HepG2 (cell line): ENCODE data around the gene TNFRSF18. TPM values are rescaled to one million over a fixed set of nuclear protein-coding genes. Genes with fewer than 3 reads are reported as not detected.

Source experiments
- AHR ChIP-seq: IDR thresholded peaks from 2 replicates; pipeline ENCODE4 v1.6.1; 2018; ENCODE audit warnings: missing genetic modification reagents, missing compliant biosample characterization
- FIP1L1 ChIP-seq: fragments of 200-400 bp; formaldehyde crosslinking; IDR thresholded peaks from 2 replicates; pipeline ENCODE4 v1.6.1; 2018; ENCODE audit warnings: low read depth, mild to moderate bottlenecking, low read length, moderate library complexity, borderline replicate concordance; ENCODE audit not compliant: insufficient read depth
- FOXP4 ChIP-seq: sonication (generic); formaldehyde crosslinking; IDR thresholded peaks from 2 replicates; pipeline ENCODE4 v1.4.0; 2020; ENCODE audit warnings: missing genetic modification reagents
- MAFF ChIP-seq: IDR thresholded peaks from 2 replicates; pipeline ENCODE4 v1.6.1; 2011; ENCODE audit warnings: low read depth, low read length, improper control_type of control experiment
- MAFG ChIP-seq: sonication (generic); formaldehyde crosslinking; IDR thresholded peaks from 2 replicates; pipeline ENCODE4 v1.5.1; 2020; ENCODE audit warnings: mild to moderate bottlenecking, missing genetic modification reagents
- NAIF1 ChIP-seq: sonication (generic); formaldehyde crosslinking; IDR thresholded peaks from 2 replicates; pipeline ENCODE4 v1.5.0; 2020; ENCODE audit warnings: mild to moderate bottlenecking, missing genetic modification reagents, borderline replicate concordance
- PTBP1 ChIP-seq: fragments of 200-400 bp; formaldehyde crosslinking; IDR thresholded peaks from 2 replicates; pipeline ENCODE4 v1.6.1; 2018; ENCODE audit warnings: low read length, low read depth; ENCODE audit not compliant: poor library complexity, severe bottlenecking
- RXRB ChIP-seq: IDR thresholded peaks from 2 replicates; pipeline ENCODE4 v1.6.1; 2016; ENCODE audit warnings: borderline replicate concordance, missing genetic modification reagents, missing compliant biosample characterization
- TEF ChIP-seq: sonication (generic); formaldehyde crosslinking; IDR thresholded peaks from 2 replicates; pipeline ENCODE4 v1.5.0; 2020; ENCODE audit warnings: missing genetic modification reagents
- USF2 ChIP-seq, 2 experiments: sonication (generic) in 1 of 2; formaldehyde crosslinking in 1 of 2; IDR thresholded peaks; 2 replicates each; pipeline versions ENCODE4 v1.5.1 to v1.6.1; 2011 to 2020; ENCODE audit warnings: borderline replicate concordance in 1 of 2, low read depth in 1 of 2, low read length in 1 of 2, mild to moderate bottlenecking in 1 of 2, missing genetic modification reagents in 1 of 2, moderate library complexity in 1 of 2
- ZFP36L1 ChIP-seq: sonication (generic); formaldehyde crosslinking; IDR thresholded peaks from 2 replicates; pipeline ENCODE4 v1.8.0; 2022; ENCODE audit warnings: mild to moderate bottlenecking, missing genetic modification reagents, moderate library complexity
- ZNF142 ChIP-seq: sonication (generic); formaldehyde crosslinking; IDR thresholded peaks from 2 replicates; pipeline ENCODE4 v1.4.0; 2020; ENCODE audit warnings: missing genetic modification reagents
- ZNF143 ChIP-seq: sonication (generic); formaldehyde crosslinking; IDR thresholded peaks from 2 replicates; pipeline ENCODE4 v1.4.0; 2020; ENCODE audit warnings: missing genetic modification reagents
- ZNF44 ChIP-seq: sonication (generic); formaldehyde crosslinking; IDR thresholded peaks from 2 replicates; pipeline ENCODE4 v1.5.1; 2020; ENCODE audit warnings: mild to moderate bottlenecking, missing genetic modification reagents
- ZNF816 ChIP-seq: sonication (generic); formaldehyde crosslinking; IDR thresholded peaks from 2 replicates; pipeline ENCODE4 v1.8.0; 2022; ENCODE audit warnings: missing genetic modification reagents, mild to moderate bottlenecking, borderline replicate concordance
- polyA plus RNA-seq, 8 experiments: library from polyadenylated mRNA; depleted of rRNA in 3 of 8; stranded (reverse) in 7 of 8; unstranded in 1 of 8; fragments of >200 nt; fragmentation: Illumina TruSeq in 4 of 8; extraction: Trizol in 4 of 8; gene quantifications; 2 replicates each; pipeline versions ENCODE4 v1.2.1 to v1.2.3, GENCODE V29; 2011 to 2016; ENCODE audit warnings: low read depth in 4 of 8, missing spikeins in 1 of 8, mixed read lengths in 1 of 8; ENCODE audit not compliant: insufficient read depth in 1 of 8
- total RNA-seq, 5 experiments: library from RNA; depleted of rRNA; stranded (reverse); fragments of >200 nt; fragmentation: Illumina TruSeq; extraction: Trizol; gene quantifications; 2 replicates each; pipeline ENCODE4 v1.2.3, GENCODE V29; 2016; ENCODE audit warnings: low read depth in 1 of 5

Gene TNFRSF18
- total and polyA plus RNA-seq, 2 of the 13 experiments (the other 11 are each of a cell fraction or from before 2014, with no cell fraction given): not detected

DNA sequence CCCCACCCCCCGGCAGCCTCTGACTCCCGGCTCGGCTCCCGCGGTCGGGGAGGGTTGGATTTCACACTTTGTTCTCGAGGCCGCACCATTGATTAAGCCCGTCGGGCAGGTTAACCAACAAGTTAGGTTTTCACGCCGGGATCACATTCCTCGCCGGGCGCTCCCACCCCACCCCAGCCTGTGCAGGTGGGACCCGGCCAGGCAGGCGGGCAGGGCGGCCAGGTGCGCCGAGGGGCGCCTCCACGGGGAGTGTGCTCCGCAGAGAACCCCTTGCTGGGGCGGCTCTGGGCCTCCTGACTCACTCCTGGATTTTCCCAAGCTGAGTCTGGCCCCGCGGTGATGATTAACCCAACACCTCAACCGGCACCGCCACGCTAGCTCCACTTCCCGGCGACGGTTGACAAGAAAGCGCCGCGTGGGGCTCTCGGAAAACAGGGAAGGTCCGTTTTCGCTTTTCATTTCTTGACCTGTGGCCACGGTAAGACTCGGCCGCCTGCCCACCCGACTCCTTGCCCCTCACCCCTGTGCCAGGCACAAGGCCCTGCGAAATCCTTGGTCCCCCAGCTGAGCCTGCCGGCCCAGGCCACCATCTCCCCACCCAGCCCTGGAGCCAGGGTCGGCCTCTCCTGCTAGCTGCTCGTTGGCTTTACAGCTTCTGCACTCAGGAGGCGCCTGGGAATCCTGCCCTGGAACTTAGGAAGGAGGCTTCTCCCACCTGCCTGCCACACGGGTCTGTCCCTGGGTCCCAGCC lies 41.5 kb downstream of the TNFRSF18 start (continued):
- TF ChIP-seq TEF (CRISPR knock-in tag) (no peak), FOXP4 (CRISPR knock-in tag) (no peak), FIP1L1 (no peak), ZNF142 (no peak), AHR (CRISPR knock-in tag) (no peak), MAFF (no peak), ZNF44 (CRISPR knock-in tag) (no peak), NAIF1 (CRISPR knock-in tag) (peak; percentile 53; the same call in 1 of the 2 replicates), ZNF143 (CRISPR knock-in tag) (no peak), USF2 (IDR thresholded peaks at IDR 0.05; ENCODE audit: low read depth, low read length) (no peak), USF2 (CRISPR knock-in tag; IDR thresholded peaks at IDR 0.05; ENCODE audit: borderline replicate concordance) (no peak), ZNF816 (no peak), ZFP36L1 (no peak; the same call in 1 of the 2 replicates), PTBP1 (no peak), MAFG (no peak), RXRB (peak; percentile 34)
